B cell (primary cell): Measurements from ENCODE around the gene HPCAL4. TPM values are rescaled to one million over a fixed set of nuclear protein-coding genes. Genes with fewer than 3 reads are reported as not detected.

Experiments
- ATAC-seq: fragments of 200-7000 bp; cut with Tn5 transposase; one replicate; pipeline ENCODE4 v1.10.0; 2021; ENCODE audit warnings: low read depth, mild to moderate bottlenecking, moderate number of reproducible peaks, moderate library complexity
- CTCF ChIA-PET: fragments of 350-600 bp; sonication (Branson Sonifier 250); formaldehyde crosslinking; loops from one replicate; lab custom pipeline; 2021; ENCODE audit warnings: antibody characterized with exemption, inconsistent platforms; lab: Charles Lee
- POLR2A ChIA-PET: fragments of 350-600 bp; sonication (Branson Sonifier 250); formaldehyde crosslinking; loops from one replicate; lab custom pipeline; 2021; ENCODE audit warnings: antibody characterized with exemption; lab: Charles Lee
- DNase-seq: peaks from one replicate; pipeline ENCODE4 v3.0.0; 2013
- H2AFZ ChIP-seq: 2 replicates; pipeline ENCODE4 v1.6.1; 2012; ENCODE audit warnings: mild to moderate bottlenecking, low read depth, low read length; ENCODE audit not compliant: insufficient read depth, poor library complexity, severe bottlenecking
- H3K27ac ChIP-seq, 2 donors: 1 replicate in 1 of 2; 2 replicates in 1 of 2; pipeline ENCODE4 v1.5.1; 2012 to 2013; ENCODE audit warnings: low read length in 2 of 2, mild to moderate bottlenecking in 2 of 2, moderate library complexity in 1 of 2
- H3K27me3 ChIP-seq, 4 experiments: fragments of 200-600 bp in 1 of 4; sonication (generic) in 1 of 4; replicated peaks in 1 of 4; 1 replicate in 2 of 4; 2 replicates in 2 of 4; pipeline versions ENCODE4 v1.6.1 to v1.7.0; 2013 to 2016; ENCODE audit warnings: low read length in 3 of 4, mild to moderate bottlenecking in 2 of 4, mixed read lengths in 1 of 4, moderate library complexity in 1 of 4; ENCODE audit not compliant: insufficient read depth in 4 of 4, control insufficient read depth in 3 of 4; ENCODE audit errors: control extremely low read depth in 1 of 4
- H3K36me3 ChIP-seq, 2 experiments: replicated peaks in 1 of 2; 1 replicate in 1 of 2; 2 replicates in 1 of 2; pipeline versions ENCODE4 v1.6.1 to v1.7.1; 2013; ENCODE audit warnings: low read length in 1 of 2; ENCODE audit not compliant: insufficient read depth in 2 of 2, control insufficient read depth in 1 of 2; ENCODE audit errors: control extremely low read depth in 1 of 2, extremely low read depth in 1 of 2
- H3K4me1 ChIP-seq, 2 donors: fragments of 200-600 bp in 1 of 2; sonication (generic) in 1 of 2; 1 replicate in 1 of 2; 2 replicates in 1 of 2; pipeline versions ENCODE4 v1.5.1 to v1.6.1; 2013 to 2017; ENCODE audit warnings: low read length in 2 of 2; ENCODE audit not compliant: control insufficient read depth in 2 of 2, insufficient read depth in 2 of 2
- H3K4me2 ChIP-seq: replicated peaks from 2 replicates; pipeline ENCODE3; 2012; ENCODE audit warnings: mild to moderate bottlenecking, low read depth, low read length; ENCODE audit not compliant: poor library complexity, severe bottlenecking
- H3K4me3 ChIP-seq, 5 experiments: fragments of 200-600 bp in 1 of 5; sonication (generic) in 1 of 5; 1 replicate in 3 of 5; 2 replicates in 2 of 5; pipeline versions ENCODE4 v1.5.1 to v1.7.0; 2011 to 2016; ENCODE audit warnings: low read length in 4 of 5, mild to moderate bottlenecking in 4 of 5, low read depth in 2 of 5, control low read depth in 1 of 5, moderate library complexity in 1 of 5; ENCODE audit not compliant: insufficient read depth in 1 of 5; ENCODE audit errors: control extremely low read depth in 1 of 5, extremely low read depth in 1 of 5
- H3K79me2 ChIP-seq: fragments of 200-600 bp; sonication (generic); one replicate; pipeline ENCODE4 v1.6.0; 2016; ENCODE audit warnings: low read length; ENCODE audit not compliant: control insufficient read depth, insufficient read depth
- H3K9ac ChIP-seq: fragments of 200-600 bp; sonication (generic); 2 replicates; pipeline ENCODE4 v1.6.1; 2017; ENCODE audit warnings: mild to moderate bottlenecking, low read length, moderate library complexity
- H3K9me3 ChIP-seq, 3 donors: one replicate each; pipeline versions ENCODE4 v1.6.1 to v1.7.1; 2013; ENCODE audit warnings: low read length in 2 of 3; ENCODE audit not compliant: control insufficient read depth in 2 of 3, insufficient read depth in 1 of 3; ENCODE audit errors: control extremely low read depth in 1 of 3
- H4K20me1 ChIP-seq: 2 replicates; pipeline ENCODE4 v1.6.0; 2012; ENCODE audit warnings: mild to moderate bottlenecking, low read length; ENCODE audit not compliant: insufficient read depth, control insufficient read depth, poor library complexity, severe bottlenecking
- H3K27ac Mint-ChIP-seq: one replicate; pipeline ENCODE4 v1.8.0; 2021; ENCODE audit warnings: mixed read lengths
- H3K27me3 Mint-ChIP-seq: one replicate; pipeline ENCODE4 v1.8.0; 2021; ENCODE audit warnings: mixed read lengths
- H3K4me1 Mint-ChIP-seq: one replicate; pipeline ENCODE4 v1.8.0; 2021; ENCODE audit warnings: mixed read lengths
- H3K4me3 Mint-ChIP-seq: one replicate; pipeline ENCODE4 v1.8.0; 2021; ENCODE audit warnings: mixed read lengths
- H3K9me3 Mint-ChIP-seq: one replicate; pipeline ENCODE4 v1.8.0; 2022; ENCODE audit warnings: mixed read lengths; ENCODE audit not compliant: insufficient read depth
- CTCF ChIP-seq: fragments of 200-600 bp; IDR thresholded peaks from one replicate; pipeline ENCODE4 v1.8.0; 2022; ENCODE audit warnings: antibody characterized with exemption, mild to moderate bottlenecking
- EZH2 ChIP-seq: IDR thresholded peaks from 2 replicates; pipeline ENCODE4 v1.6.1; 2012; ENCODE audit warnings: borderline replicate concordance, low read depth, mild to moderate bottlenecking, moderate library complexity, low read length; ENCODE audit not compliant: insufficient read depth, poor library complexity, severe bottlenecking
- WGBS: methylation state at CpG from one replicate; pipeline ENCODE4 v1.1.5; 2013; ENCODE audit warnings: missing lambda C conversion rate; ENCODE audit not compliant: insufficient coverage; 5-methylcytosine and 5-hydroxymethylcytosine counted together
- intact Hi-C: fragments of 100-400 bp; cut with micrococcal nuclease; formaldehyde crosslinking; loops from one replicate; pipeline ENCODE4 v1.10.0; 2022
- polyA plus RNA-seq: library from polyadenylated mRNA; depleted of rRNA; stranded (reverse); fragments of >200 nt; gene quantifications from 2 replicates; pipeline ENCODE4 v1.2.3, GENCODE V29; 2012
- total RNA-seq, 2 donors: library from RNA; stranded (reverse); fragments of 120-200 nt in 1 of 2; gene quantifications; 1 replicate in 1 of 2; 2 replicates in 1 of 2; pipeline versions ENCODE4 v1.2.3 to v1.2.4, GENCODE V29; 2013 to 2022

Gene HPCAL4
- total and polyA plus RNA-seq, 2 donors (not counting 1 experiment from before 2014, with no cell fraction given): not detected

GRCh38 chr1:39657402-39657801 lies 33.8 kb downstream of the HPCAL4 start:
- no peak overlapping the region for H2AFZ ChIP-seq
- POLR2A ChIA-PET: no interaction called here
- H3K9me3 Mint-ChIP-seq: no peaks in the 10 kb centered on the region
- peaks cover 14% of the 10 kb centered on the region for H3K27me3 Mint-ChIP-seq
- H3K36me3 ChIP-seq: no peaks in the 10 kb centered on the region
- 88% methylated on average over 1 of the region's 3 CpGs for WGBS
- peaks cover 0 to 10% (median 6%) of the 10 kb centered on the region in 4 experiments for H3K27me3 ChIP-seq
- no peaks in the 10 kb centered on the region for H3K79me2 ChIP-seq
- H3K9me3 ChIP-seq: no peaks in the 10 kb centered on the region
- H3K27ac ChIP-seq: no peak overlapping the region
- H3K27ac Mint-ChIP-seq: no peak overlapping the region
- peaks cover 4 to 8% of the 10 kb centered on the region in 2 donors for H3K4me1 ChIP-seq
- no peak overlapping the region for H3K4me2 ChIP-seq
- no peak overlapping the region for H3K4me3 ChIP-seq
- CTCF ChIA-PET: interaction anchor here (0.9 to 11.2 kb wide), 8 partner anchors 9 to 141 kb away, joined by 4 to 190 read pairs (median 8); partner anchors contain the start of gene NT5C1A
- no peak overlapping the region for H3K4me3 Mint-ChIP-seq
- TF ChIP-seq EZH2 (no peak), CTCF (no peak)
- intact Hi-C loops: no loop called here
- no peak for DNase-seq
- peaks cover 4% of the 10 kb centered on the region for H3K4me1 Mint-ChIP-seq
- H4K20me1 ChIP-seq: no peaks in the 10 kb centered on the region
- ATAC-seq: no peak
- H3K9ac ChIP-seq: no peak overlapping the region

GRCh38 chr1:39656391-39656790 lies 34.8 kb downstream of the HPCAL4 start:
- no peak overlapping the region for H3K4me2 ChIP-seq
- H3K36me3 ChIP-seq: no peaks in the 10 kb centered on the region
- intact Hi-C loops: no loop called here
- no peak overlapping the region for H3K4me3 ChIP-seq
- peaks cover 0 to 10% (median 6%) of the 10 kb centered on the region in 4 experiments for H3K27me3 ChIP-seq
- DNase-seq (no peak), ATAC-seq (no peak)
- H2AFZ ChIP-seq: no peak overlapping the region
- H4K20me1 ChIP-seq: no peaks in the 10 kb centered on the region
- H3K9ac ChIP-seq: no peak overlapping the region
- ChIA-PET CTCF (interaction anchor here (5.0 to 11.2 kb wide), 3 partner anchors 8 to 49 kb away, joined by 34 to 190 read pairs (median 113); partner anchors contain the start of gene NT5C1A), POLR2A (no interaction called here)
- H3K9me3 Mint-ChIP-seq: no peaks in the 10 kb centered on the region
- peaks cover 14% of the 10 kb centered on the region for H3K27me3 Mint-ChIP-seq
- 100% methylated on average over 2 of the region's 2 CpGs for WGBS
- no peak overlapping the region for H3K27ac Mint-ChIP-seq
- H3K79me2 ChIP-seq: no peaks in the 10 kb centered on the region
- H3K9me3 ChIP-seq: no peaks in the 10 kb centered on the region
- no peak for TF ChIP-seq EZH2
- no peak for TF ChIP-seq CTCF
- H3K27ac ChIP-seq: no peak overlapping the region
- H3K4me1 Mint-ChIP-seq: peaks cover 4% of the 10 kb centered on the region
- H3K4me1 ChIP-seq: peaks cover 4 to 8% of the 10 kb centered on the region in 2 donors
- no peak overlapping the region for H3K4me3 Mint-ChIP-seq
